ENCODE measurements around the gene RNF17.

Gene RNF17

DNA sequence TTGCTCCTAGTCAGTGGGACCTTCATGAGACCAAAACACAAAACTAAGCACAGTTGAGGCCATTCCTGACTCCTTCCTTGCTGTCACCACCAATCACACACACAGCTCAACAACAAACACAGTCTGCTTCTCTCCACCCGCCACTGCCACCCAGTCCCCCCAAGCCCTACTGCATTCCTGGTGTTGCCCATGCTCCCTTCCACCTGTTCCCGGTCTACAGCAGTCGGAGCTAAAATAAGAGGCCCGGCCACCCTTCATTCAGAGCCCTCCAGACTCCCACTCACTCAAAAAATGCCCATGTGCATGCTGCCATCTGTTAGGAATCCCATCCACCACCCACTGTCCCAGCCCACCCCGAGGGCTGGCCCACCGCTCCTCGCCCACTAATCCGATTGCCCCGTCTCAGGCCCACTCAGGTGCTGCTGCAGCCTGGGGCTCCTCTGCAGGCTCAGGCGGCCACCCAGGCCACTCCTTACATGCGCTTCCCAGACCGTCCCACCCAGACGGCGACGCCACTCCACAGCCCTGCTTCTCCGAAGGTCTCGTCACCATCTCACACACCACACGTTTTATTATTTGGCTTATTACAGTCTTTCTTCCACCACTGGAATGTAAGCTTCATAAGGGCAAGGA is 127.6 kb downstream of the RNF17 start:
- H3K27me3 ChIP-seq (ENCODE audit: control insufficient read depth in 1 of 2, insufficient read depth in 2 of 2, low read length in 2 of 2), result no peaks in the 10 kb centered on the region
- H3K27ac ChIP-seq (ENCODE audit: low read depth, low read length), result no peak overlapping the region
- H3K9me3 ChIP-seq (ENCODE audit: low read length), result no peaks in the 10 kb centered on the region
- no peak overlapping the region for H3K4me3 ChIP-seq (ENCODE audit: low read depth in 1 of 2, low read length in 2 of 2)
- no peaks in the 10 kb centered on the region for H3K4me1 ChIP-seq (ENCODE audit: insufficient read depth, low read length)
- H3K36me3 ChIP-seq (ENCODE audit: insufficient read depth, low read length), result peaks cover 13% of the 10 kb centered on the region
- no peak overlapping the region for H3K9ac ChIP-seq (ENCODE audit: low read length)

- Histone ChIP-seq H3K27ac (ENCODE audit: low read depth, low read length) (no peak overlapping the region), H3K4me1 (ENCODE audit: insufficient read depth, low read length) (no peaks in the 10 kb centered on the region), H3K4me3 (ENCODE audit: low read depth in 1 of 2, low read length in 2 of 2) (no peak overlapping the region), H3K9me3 (ENCODE audit: low read length) (no peaks in the 10 kb centered on the region), H3K36me3 (ENCODE audit: insufficient read depth, low read length) (peaks cover 13% of the 10 kb centered on the region), H3K27me3 (ENCODE audit: control insufficient read depth in 1 of 2, insufficient read depth in 2 of 2, low read length in 2 of 2) (no peaks in the 10 kb centered on the region), H3K9ac (ENCODE audit: low read length) (no peak overlapping the region)
Observed at GRCh38 chr13:24892829-24893228, 128.9 kb downstream of the RNF17 start.

DNA sequence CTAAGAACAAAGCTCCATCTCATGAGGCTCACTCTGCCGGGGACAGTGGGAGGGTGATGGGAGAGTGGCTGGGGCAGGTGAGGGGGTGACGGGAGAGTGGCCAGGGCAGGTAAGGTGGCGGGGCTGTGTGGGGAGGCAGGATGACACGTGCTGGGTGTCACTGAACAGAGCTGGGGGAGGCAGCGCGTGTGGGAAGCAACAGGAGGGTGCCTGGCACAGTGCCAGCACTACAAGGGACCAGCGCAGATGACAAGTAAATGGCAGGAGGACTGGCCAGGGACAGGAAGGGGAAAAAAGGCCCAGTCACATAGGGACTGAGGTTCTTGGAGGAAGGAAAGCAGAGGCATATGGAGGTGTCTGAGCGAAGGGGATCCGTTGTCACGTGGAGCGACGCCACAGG is 129.9 kb downstream of the RNF17 start:
- no peak overlapping the region for H3K4me3 ChIP-seq (ENCODE audit: low read depth in 1 of 2, low read length in 2 of 2)
- H3K4me1 ChIP-seq (ENCODE audit: insufficient read depth, low read length), result no peaks in the 10 kb centered on the region
- no peak overlapping the region for H3K9ac ChIP-seq (ENCODE audit: low read length)
- no peak overlapping the region for H3K27ac ChIP-seq (ENCODE audit: low read depth, low read length)
- peaks cover 13% of the 10 kb centered on the region for H3K36me3 ChIP-seq (ENCODE audit: insufficient read depth, low read length)
- H3K9me3 ChIP-seq (ENCODE audit: low read length), result no peaks in the 10 kb centered on the region
- H3K27me3 ChIP-seq (ENCODE audit: control insufficient read depth in 1 of 2, insufficient read depth in 2 of 2, low read length in 2 of 2), result no peaks in the 10 kb centered on the region

- Histone ChIP-seq H3K9me3 (ENCODE audit: low read length) (no peaks in the 10 kb centered on the region), H3K9ac (ENCODE audit: low read length) (no peak overlapping the region), H3K27me3 (ENCODE audit: control insufficient read depth in 1 of 2, insufficient read depth in 2 of 2, low read length in 2 of 2) (no peaks in the 10 kb centered on the region), H3K4me1 (ENCODE audit: insufficient read depth, low read length) (no peaks in the 10 kb centered on the region), H3K36me3 (ENCODE audit: insufficient read depth, low read length) (peaks cover 13% of the 10 kb centered on the region), H3K27ac (ENCODE audit: low read depth, low read length) (no peak overlapping the region), H3K4me3 (ENCODE audit: low read depth in 1 of 2, low read length in 2 of 2) (no peak overlapping the region)
Observed at GRCh38 chr13:24894277-24894971, 130.5 kb downstream of the RNF17 start.

DNA sequence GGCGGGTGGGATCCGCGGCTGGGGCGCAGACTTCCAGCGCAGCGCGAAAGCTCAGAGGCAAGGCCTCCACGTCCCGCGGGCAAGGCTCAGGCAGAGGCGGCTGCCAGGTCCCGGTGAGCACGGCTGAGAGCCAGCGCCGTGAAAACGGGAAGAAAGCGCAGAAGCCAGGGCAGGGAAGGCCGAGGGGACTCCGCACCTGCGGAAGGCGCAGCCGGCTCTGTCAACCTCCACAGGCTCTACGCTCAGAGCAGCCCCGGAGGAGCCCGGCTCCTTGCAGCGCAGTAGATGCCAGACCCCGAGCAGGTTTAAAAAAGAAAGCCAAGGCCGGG is 131.0 kb downstream of the RNF17 start:
- peaks cover 11% of the 10 kb centered on the region for H3K36me3 ChIP-seq (ENCODE audit: insufficient read depth, low read length)

DNA sequence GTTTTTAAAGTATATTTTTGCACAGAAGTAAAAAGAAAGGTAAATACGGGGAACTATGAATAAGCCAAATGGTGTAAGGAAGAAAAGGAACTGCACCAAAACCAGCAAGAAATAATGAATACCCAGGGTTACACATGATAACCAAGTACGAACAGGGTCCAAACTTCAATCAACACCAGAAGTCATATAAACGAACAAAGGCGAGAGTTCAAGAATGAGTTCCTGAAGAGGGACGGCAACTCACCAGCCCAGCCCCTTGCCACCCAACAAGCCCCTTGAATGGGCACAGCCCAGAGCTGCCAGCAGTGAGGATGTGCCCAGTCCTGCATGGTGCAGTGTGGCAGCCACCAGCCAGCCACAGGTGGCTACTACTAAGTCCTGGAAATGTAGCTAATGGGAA is 132.1 kb downstream of the RNF17 start:
- H3K4me1 ChIP-seq (ENCODE audit: insufficient read depth, low read length), result no peaks in the 10 kb centered on the region

More for the DNA sequence above, 131.0 kb downstream of the RNF17 start:
- H3K27ac ChIP-seq (ENCODE audit: low read depth, low read length), result no peak overlapping the region
- no peak overlapping the region for H3K9ac ChIP-seq (ENCODE audit: low read length)
- H3K4me1 ChIP-seq (ENCODE audit: insufficient read depth, low read length), result no peaks in the 10 kb centered on the region
- H3K27me3 ChIP-seq (ENCODE audit: control insufficient read depth in 1 of 2, insufficient read depth in 2 of 2, low read length in 2 of 2), result no peaks in the 10 kb centered on the region
- no peak overlapping the region for H3K4me3 ChIP-seq (ENCODE audit: low read depth in 1 of 2, low read length in 2 of 2)
- H3K9me3 ChIP-seq (ENCODE audit: low read length), result no peaks in the 10 kb centered on the region

DNA sequence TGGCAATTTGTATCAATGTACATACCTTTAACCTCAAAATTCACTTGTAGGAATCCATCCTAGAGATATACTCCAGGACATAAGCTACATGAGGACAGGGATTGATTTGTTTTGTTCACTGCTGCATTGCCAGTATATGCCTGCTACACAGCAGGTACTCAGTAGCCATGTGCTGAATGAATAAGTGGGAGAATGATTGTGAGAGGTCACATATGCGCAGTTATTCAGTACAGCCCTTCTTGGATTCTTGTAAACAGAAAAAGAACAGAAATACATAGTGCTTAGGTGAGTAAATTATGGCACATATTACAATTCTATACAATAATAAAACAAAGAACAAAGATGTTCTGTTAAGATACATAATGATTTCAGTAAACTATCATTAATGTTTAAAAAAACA is 133.3 kb downstream of the RNF17 start:
- H3K36me3 ChIP-seq (ENCODE audit: insufficient read depth, low read length), result no peaks in the 10 kb centered on the region
- H3K9ac ChIP-seq (ENCODE audit: low read length), result no peak overlapping the region
- H3K4me3 ChIP-seq (ENCODE audit: low read depth in 1 of 2, low read length in 2 of 2), result no peak overlapping the region
- H3K9me3 ChIP-seq (ENCODE audit: low read length), result no peaks in the 10 kb centered on the region
- no peak overlapping the region for H3K27ac ChIP-seq (ENCODE audit: low read depth, low read length)
- no peaks in the 10 kb centered on the region for H3K27me3 ChIP-seq (ENCODE audit: control insufficient read depth in 1 of 2, insufficient read depth in 2 of 2, low read length in 2 of 2)
- H3K4me1 ChIP-seq (ENCODE audit: insufficient read depth, low read length), result no peaks in the 10 kb centered on the region

More for the DNA sequence above, 132.1 kb downstream of the RNF17 start:
- Histone ChIP-seq H3K9me3 (ENCODE audit: low read length) (no peaks in the 10 kb centered on the region), H3K27me3 (ENCODE audit: control insufficient read depth in 1 of 2, insufficient read depth in 2 of 2, low read length in 2 of 2) (no peaks in the 10 kb centered on the region), H3K27ac (ENCODE audit: low read depth, low read length) (no peak overlapping the region), H3K9ac (ENCODE audit: low read length) (no peak overlapping the region), H3K4me3 (ENCODE audit: low read depth in 1 of 2, low read length in 2 of 2) (no peak overlapping the region), H3K36me3 (ENCODE audit: insufficient read depth, low read length) (peaks cover 3% of the 10 kb centered on the region)

GRCh38 chr13:24899601-24900000 is 135.6 kb downstream of the RNF17 start:
- no peak overlapping the region for H3K4me3 ChIP-seq (ENCODE audit: low read depth in 1 of 2, low read length in 2 of 2)
- H3K27ac ChIP-seq (ENCODE audit: low read depth, low read length), result no peak overlapping the region
- no peaks in the 10 kb centered on the region for H3K9me3 ChIP-seq (ENCODE audit: low read length)
- H3K9ac ChIP-seq (ENCODE audit: low read length), result no peak overlapping the region
- no peaks in the 10 kb centered on the region for H3K36me3 ChIP-seq (ENCODE audit: insufficient read depth, low read length)
- no peaks in the 10 kb centered on the region for H3K4me1 ChIP-seq (ENCODE audit: insufficient read depth, low read length)
- H3K27me3 ChIP-seq (ENCODE audit: control insufficient read depth in 1 of 2, insufficient read depth in 2 of 2, low read length in 2 of 2), result no peaks in the 10 kb centered on the region

DNA sequence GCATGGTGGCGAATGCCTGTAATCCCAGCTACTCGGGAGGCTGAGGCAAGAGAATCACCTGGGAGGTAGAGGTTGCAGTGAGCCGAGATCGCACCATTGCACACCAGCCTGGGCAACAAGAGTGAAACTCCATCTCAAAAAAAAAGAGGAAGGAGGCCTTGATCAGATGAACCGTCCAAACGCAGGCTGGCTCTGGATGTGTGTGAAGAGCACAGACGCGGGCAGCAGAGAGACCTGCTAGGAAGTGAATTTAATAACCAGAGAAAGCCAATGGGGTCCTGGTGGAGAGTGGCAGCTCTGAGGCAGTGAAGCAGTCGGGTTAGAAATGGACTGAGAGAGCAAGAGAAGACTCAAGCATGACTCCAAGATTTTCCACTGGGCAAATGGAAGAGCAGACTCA is 136.5 kb downstream of the RNF17 start:
- no peak overlapping the region for H3K4me3 ChIP-seq (ENCODE audit: low read depth in 1 of 2, low read length in 2 of 2)
- H3K9me3 ChIP-seq (ENCODE audit: low read length), result no peaks in the 10 kb centered on the region
- H3K4me1 ChIP-seq (ENCODE audit: insufficient read depth, low read length), result no peaks in the 10 kb centered on the region
- H3K9ac ChIP-seq (ENCODE audit: low read length), result no peak overlapping the region
- no peaks in the 10 kb centered on the region for H3K36me3 ChIP-seq (ENCODE audit: insufficient read depth, low read length)
- H3K27me3 ChIP-seq (ENCODE audit: control insufficient read depth in 1 of 2, insufficient read depth in 2 of 2, low read length in 2 of 2), result no peaks in the 10 kb centered on the region
- no peak overlapping the region for H3K27ac ChIP-seq (ENCODE audit: low read depth, low read length)

GRCh38 chr13:24905242-24905641 is 141.3 kb downstream of the RNF17 start:
- Histone ChIP-seq H3K27me3 (ENCODE audit: control insufficient read depth in 1 of 2, insufficient read depth in 2 of 2, low read length in 2 of 2) (no peaks in the 10 kb centered on the region), H3K9me3 (ENCODE audit: low read length) (no peaks in the 10 kb centered on the region), H3K4me1 (ENCODE audit: insufficient read depth, low read length) (no peaks in the 10 kb centered on the region), H3K4me3 (ENCODE audit: low read depth in 1 of 2, low read length in 2 of 2) (no peak overlapping the region), H3K9ac (ENCODE audit: low read length) (no peak overlapping the region), H3K36me3 (ENCODE audit: insufficient read depth, low read length) (peaks cover 10% of the 10 kb centered on the region), H3K27ac (ENCODE audit: low read depth, low read length) (no peak overlapping the region)

DNA sequence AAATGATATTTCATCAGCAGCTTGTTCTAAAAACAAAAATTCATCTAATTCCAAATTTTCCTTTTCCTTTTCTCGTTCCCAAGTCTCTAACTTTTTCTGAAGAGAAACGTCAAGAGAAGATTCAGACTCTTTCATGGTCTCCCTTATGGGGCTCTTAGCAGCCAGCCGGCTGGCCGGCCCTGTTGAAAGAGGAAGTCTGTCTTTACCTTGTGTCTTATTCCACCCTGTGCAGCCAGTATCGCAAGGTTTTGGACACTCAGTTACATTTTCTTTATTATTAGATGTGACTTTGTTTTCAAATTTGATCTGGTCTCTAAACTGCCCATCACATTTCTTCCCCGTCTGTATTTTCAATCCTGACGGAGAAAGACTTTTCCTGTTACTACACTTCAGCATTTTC is 142.3 kb downstream of the RNF17 start:
- Histone ChIP-seq H3K4me1 (ENCODE audit: insufficient read depth, low read length) (no peaks in the 10 kb centered on the region), H3K9ac (ENCODE audit: low read length) (no peak overlapping the region), H3K27me3 (ENCODE audit: control insufficient read depth in 1 of 2, insufficient read depth in 2 of 2, low read length in 2 of 2) (no peaks in the 10 kb centered on the region), H3K9me3 (ENCODE audit: low read length) (no peaks in the 10 kb centered on the region), H3K4me3 (ENCODE audit: low read depth in 1 of 2, low read length in 2 of 2) (no peak overlapping the region), H3K27ac (ENCODE audit: low read depth, low read length) (no peak overlapping the region), H3K36me3 (ENCODE audit: insufficient read depth, low read length) (peaks cover 10% of the 10 kb centered on the region)

GRCh38 chr13:24910502-24911132 is 146.6 kb downstream of the RNF17 start:
- H3K9me3 ChIP-seq (ENCODE audit: low read length), result no peaks in the 10 kb centered on the region
- H3K27ac ChIP-seq (ENCODE audit: low read depth, low read length), result no peak overlapping the region
- no peaks in the 10 kb centered on the region for H3K27me3 ChIP-seq (ENCODE audit: control insufficient read depth in 1 of 2, insufficient read depth in 2 of 2, low read length in 2 of 2)
- no peak overlapping the region for H3K9ac ChIP-seq (ENCODE audit: low read length)
- H3K4me3 ChIP-seq (ENCODE audit: low read depth in 1 of 2, low read length in 2 of 2), result no peak overlapping the region
- H3K4me1 ChIP-seq (ENCODE audit: insufficient read depth, low read length), result no peaks in the 10 kb centered on the region
- H3K36me3 ChIP-seq (ENCODE audit: insufficient read depth, low read length), result peaks cover 16% of the 10 kb centered on the region
